Measurements from ENCODE around the gene OPN1SW.

The OPN1SW gene

DNA sequence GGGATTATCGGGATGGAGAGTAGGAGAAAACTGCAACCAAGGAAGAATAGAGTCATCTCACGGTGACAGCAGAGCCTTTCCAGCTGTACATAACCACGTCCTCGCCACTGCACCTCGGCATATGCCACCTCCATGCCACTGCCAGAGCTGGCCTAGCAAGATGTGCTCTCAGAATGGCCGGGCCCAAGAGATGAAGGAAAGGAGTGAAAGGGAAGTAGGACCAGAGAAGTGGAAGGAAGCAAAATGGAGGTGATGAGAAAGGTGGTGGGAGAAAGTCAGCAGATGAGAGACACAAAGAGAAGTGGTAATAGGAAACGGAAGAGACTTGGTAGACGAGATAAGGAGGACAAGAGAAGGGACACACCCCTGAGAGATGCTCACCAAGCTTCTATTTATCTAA is 44.4 kb downstream of the OPN1SW start:
- no peak for DNase-seq

- DNase-seq, result no peak
These were observed 46.1 kb downstream of the OPN1SW start for GRCh38 chr7:128729494-128729893.

DNA sequence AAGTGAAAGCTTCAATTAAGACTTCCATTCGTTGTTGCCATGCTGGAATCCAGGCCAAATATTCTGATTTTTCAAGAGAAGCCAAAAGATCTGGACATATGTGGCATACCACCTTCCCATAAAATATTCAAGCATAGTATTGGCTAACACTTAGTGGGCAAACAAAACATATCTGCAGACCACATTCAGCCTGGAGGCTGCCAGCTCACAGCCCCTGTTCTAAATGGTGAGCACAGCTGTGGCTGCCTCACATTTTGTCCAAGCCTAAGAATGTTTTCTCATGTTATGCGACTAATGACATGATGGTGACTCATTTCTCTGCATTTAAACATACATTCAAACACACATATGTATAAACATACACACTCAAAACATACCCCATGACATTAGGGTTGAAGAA is 47.0 kb downstream of the OPN1SW start:
- DNase-seq, result no peak

- no peak for DNase-seq
These were observed 48.4 kb downstream of the OPN1SW start for GRCh38 chr7:128727239-128727638.

- no peak for DNase-seq
These were observed 48.9 kb downstream of the OPN1SW start for GRCh38 chr7:128726737-128727072.

- DNase-seq, result no peak
These were observed 49.4 kb downstream of the OPN1SW start for GRCh38 chr7:128726059-128726736.

DNA sequence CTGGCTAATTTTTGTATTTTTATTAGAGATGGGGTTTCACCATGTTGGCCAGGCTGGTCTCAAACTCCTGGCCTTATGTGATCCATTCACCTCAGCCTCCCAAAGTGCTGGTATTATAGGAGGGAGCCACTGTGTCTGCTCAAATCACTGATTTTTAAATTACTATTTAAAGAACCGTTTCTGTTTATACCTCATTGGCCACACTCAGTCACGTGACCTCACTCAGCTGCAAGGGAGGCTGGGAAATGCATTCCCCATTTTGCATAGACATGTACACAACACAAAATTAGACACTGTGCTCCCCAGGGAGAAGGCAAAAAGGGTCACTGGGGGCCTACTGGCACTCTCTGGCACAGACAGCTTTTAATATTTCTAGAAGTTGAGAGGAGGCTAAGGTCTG is 50.1 kb downstream of the OPN1SW start:
- DNase-seq, result no peak

DNA sequence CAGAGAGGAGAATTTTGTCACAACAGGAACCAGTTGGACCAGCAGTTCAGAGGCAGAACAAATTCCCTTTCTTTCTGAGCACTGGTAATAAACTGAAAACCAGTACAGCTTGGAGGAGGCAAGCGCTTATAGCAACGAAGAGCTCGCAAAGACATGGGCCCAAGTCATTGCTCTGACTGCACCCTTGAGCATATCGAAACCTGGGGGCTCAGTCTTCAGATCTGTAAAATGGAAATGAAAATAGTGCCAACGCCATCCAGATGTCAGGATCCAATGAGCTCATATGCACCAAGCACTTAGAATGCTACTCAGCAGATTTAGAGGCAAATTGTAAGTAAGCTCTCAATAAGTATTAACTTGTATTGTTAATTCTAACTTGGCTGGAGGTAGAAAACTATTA is 50.9 kb downstream of the OPN1SW start:
- DNase-seq, result no peak

Data from T-helper 2 cell (primary cell).